ENCODE measurements around the gene DUSP28. TPM values are rescaled to one million over a fixed set of nuclear protein-coding genes. Genes with fewer than 3 reads are reported as not detected.

DUSP28 gene
- total RNA-seq, 6 donors from 2014 or later, result 3.2 to 30.4 (median 5.7) TPM

- Histone ChIP-seq H3K27ac (no peak overlapping the region), H3K9me3 (no peaks in the 10 kb centered on the region), H3K4me1 (peaks cover 48 to 62% (median 54%) of the 10 kb centered on the region in 4 donors), H3K27me3 (no peaks in the 10 kb centered on the region), H3K36me3 (peaks cover 0 to 2% (median 0%) of the 10 kb centered on the region in 4 donors), H3K4me3 (no peak overlapping the region)
- WGBS, 2 donors, result 83 to 100% methylated on average over 1 to 4 of the region's 4 CpGs
- DNase-seq (no peak), ATAC-seq (ENCODE audit: low FRiP score in 2 of 2) (no peak)
- no peak for TF ChIP-seq POLR2AphosphoS5 (IDR thresholded peaks at IDR 0.05)
- no peak for TF ChIP-seq POLR2A (IDR thresholded peaks at IDR 0.05)
- no peak for TF ChIP-seq CTCF (IDR thresholded peaks at IDR 0.05)
- TF ChIP-seq EP300 (IDR thresholded peaks at IDR 0.05), result no peak
Observed at GRCh38 chr2:240583774-240584173, 23.6 kb downstream of the DUSP28 start.

GRCh38 chr2:240584486-240585031 lies 24.4 kb downstream of the DUSP28 start:
- H3K4me1 ChIP-seq, result peaks cover 40 to 55% (median 46%) of the 10 kb centered on the region in 4 donors
- 70 to 80% methylated on average over 3 to 4 of the region's 4 CpGs for WGBS, 2 donors
- H3K4me3 ChIP-seq, result peak overlapping the region in 2 of 4 donors; percentile 90 to 99
- DNase-seq (no peak), ATAC-seq (ENCODE audit: low FRiP score in 2 of 2) (no peak)
- no peaks in the 10 kb centered on the region for H3K27me3 ChIP-seq
- no peaks in the 10 kb centered on the region for H3K9me3 ChIP-seq
- H3K27ac ChIP-seq, result peak overlapping the region in 2 of 4 donors; percentile 11 to 96
- H3K36me3 ChIP-seq, result peaks cover 0 to 5% (median 1%) of the 10 kb centered on the region in 4 donors
- no peak for TF ChIP-seq POLR2A (IDR thresholded peaks at IDR 0.05)
- TF ChIP-seq POLR2AphosphoS5 (IDR thresholded peaks at IDR 0.05), result no peak
- no peak for TF ChIP-seq CTCF (IDR thresholded peaks at IDR 0.05)
- no peak for TF ChIP-seq EP300 (IDR thresholded peaks at IDR 0.05)

GRCh38 chr2:240585101-240585500 lies 24.9 kb downstream of the DUSP28 start:
- H3K36me3 ChIP-seq, result peaks cover 0 to 10% (median 4%) of the 10 kb centered on the region in 4 donors
- TF ChIP-seq CTCF (IDR thresholded peaks at IDR 0.05) (no peak), EP300 (IDR thresholded peaks at IDR 0.05) (no peak)
- peaks cover 35 to 50% (median 41%) of the 10 kb centered on the region in 4 donors for H3K4me1 ChIP-seq
- H3K9me3 ChIP-seq, result no peaks in the 10 kb centered on the region
- H3K4me3 ChIP-seq, result peak overlapping the region; percentile 73 to 99 (median 84)
- no peaks in the 10 kb centered on the region for H3K27me3 ChIP-seq
- 89 to 95% methylated on average over 5 to 6 of the region's 6 CpGs for WGBS, 2 donors
- ATAC-seq (ENCODE audit: low FRiP score in 2 of 2), result no peak
- DNase-seq, result no peak
- peak overlapping the region in 2 of 4 donors; percentile 11 to 96 for H3K27ac ChIP-seq

GRCh38 chr2:240585681-240586197 lies 25.6 kb downstream of the DUSP28 start:
- 0 to 7% methylated on average over 14 to 20 of the region's 20 CpGs for WGBS, 2 donors
- Histone ChIP-seq H3K4me1 (peaks cover 28 to 44% (median 35%) of the 10 kb centered on the region in 4 donors), H3K27ac (peak overlapping the region; percentile 80 to 96 (median 88))

More at GRCh38 chr2:240585681-240586197, 25.6 kb downstream of the DUSP28 start:
- Histone ChIP-seq H3K27me3 (no peaks in the 10 kb centered on the region), H3K4me3 (peak overlapping the region; percentile 73 to 99 (median 84)), H3K36me3 (peaks cover 0 to 17% (median 9%) of the 10 kb centered on the region in 4 donors), H3K9me3 (no peaks in the 10 kb centered on the region)
- no peak for ATAC-seq (ENCODE audit: low FRiP score in 2 of 2)
- no peak for DNase-seq
- no peak for TF ChIP-seq POLR2A (IDR thresholded peaks at IDR 0.05)
- no peak for TF ChIP-seq POLR2AphosphoS5 (IDR thresholded peaks at IDR 0.05)
- TF ChIP-seq EP300 (IDR thresholded peaks at IDR 0.05), result no peak
- no peak for TF ChIP-seq CTCF (IDR thresholded peaks at IDR 0.05)
